HepG2 (cell line): ENCODE data around the gene NPAS2. TPM values are rescaled to one million over a fixed set of nuclear protein-coding genes. Genes with fewer than 3 reads are reported as not detected.

Source experiments
- BCL6 ChIP-seq: IDR thresholded peaks from 2 replicates; pipeline ENCODE4 v1.6.1; 2016; ENCODE audit warnings: missing genetic modification reagents, missing compliant biosample characterization
- DPF2 ChIP-seq: sonication (generic); formaldehyde crosslinking; IDR thresholded peaks from 2 replicates; pipeline ENCODE4 v1.4.0; 2020; ENCODE audit warnings: mild to moderate bottlenecking, low read depth, missing genetic modification reagents, borderline replicate concordance
- FOXO1 ChIP-seq: sonication (generic); formaldehyde crosslinking; IDR thresholded peaks from 2 replicates; pipeline ENCODE4 v1.4.0; 2020; ENCODE audit warnings: missing genetic modification reagents
- HDAC6 ChIP-seq: fragments of 200-600 bp; sonication (generic); IDR thresholded peaks from 2 replicates; pipeline ENCODE4 v1.7.0; 2017; ENCODE audit warnings: mild to moderate bottlenecking, antibody characterized with exemption, low read length, low read depth
- HMG20A ChIP-seq: IDR thresholded peaks from 2 replicates; pipeline ENCODE4 v1.6.1; 2016; ENCODE audit warnings: borderline replicate concordance
- JUN ChIP-seq: sonication (generic); formaldehyde crosslinking; IDR thresholded peaks from 2 replicates; pipeline ENCODE4 v1.4.0; 2020; ENCODE audit warnings: mild to moderate bottlenecking, missing genetic modification reagents
- KLF12 ChIP-seq: sonication (generic); formaldehyde crosslinking; IDR thresholded peaks from 2 replicates; pipeline ENCODE4 v1.4.0; 2020; ENCODE audit warnings: missing genetic modification reagents, borderline replicate concordance
- MAF1 ChIP-seq: sonication (generic); formaldehyde crosslinking; IDR thresholded peaks from 2 replicates; pipeline ENCODE4 v1.5.0; 2020; ENCODE audit warnings: missing genetic modification reagents, borderline replicate concordance
- NFE2 ChIP-seq: sonication (generic); formaldehyde crosslinking; IDR thresholded peaks from 2 replicates; pipeline ENCODE4 v1.4.0; 2020; ENCODE audit warnings: missing genetic modification reagents
- NFKB2 ChIP-seq: sonication (generic); formaldehyde crosslinking; IDR thresholded peaks from 2 replicates; pipeline ENCODE4 v1.4.0; 2020; ENCODE audit warnings: missing genetic modification reagents, borderline replicate concordance
- SAP130 ChIP-seq: IDR thresholded peaks from 2 replicates; pipeline ENCODE4 v1.6.1; 2016; ENCODE audit warnings: low read depth
- ZNF232 ChIP-seq: sonication (generic); formaldehyde crosslinking; IDR thresholded peaks from 2 replicates; pipeline ENCODE4 v1.4.0; 2020; ENCODE audit warnings: missing genetic modification reagents, borderline replicate concordance
- polyA plus RNA-seq, 8 experiments: library from polyadenylated mRNA; depleted of rRNA in 3 of 8; stranded (reverse) in 7 of 8; unstranded in 1 of 8; fragments of >200 nt; fragmentation: Illumina TruSeq in 4 of 8; extraction: Trizol in 4 of 8; gene quantifications; 2 replicates each; pipeline versions ENCODE4 v1.2.1 to v1.2.3, GENCODE V29; 2011 to 2016; ENCODE audit warnings: low read depth in 4 of 8, missing spikeins in 1 of 8, mixed read lengths in 1 of 8; ENCODE audit not compliant: insufficient read depth in 1 of 8
- total RNA-seq, 5 experiments: library from RNA; depleted of rRNA; stranded (reverse); fragments of >200 nt; fragmentation: Illumina TruSeq; extraction: Trizol; gene quantifications; 2 replicates each; pipeline ENCODE4 v1.2.3, GENCODE V29; 2016; ENCODE audit warnings: low read depth in 1 of 5
- TF ChIP-seq, protein P1 (sequence below): sonication (generic); formaldehyde crosslinking; IDR thresholded peaks from 2 replicates; pipeline ENCODE4 v1.4.0; 2020; ENCODE audit warnings: missing genetic modification reagents; ENCODE audit errors: not compliant biosample characterization
- TF ChIP-seq, protein P2 (sequence below): sonication (generic); formaldehyde crosslinking; IDR thresholded peaks from 2 replicates; pipeline ENCODE4 v1.8.1; 2023; ENCODE audit warnings: missing genetic modification reagents, inconsistent platforms, borderline replicate concordance
- TF ChIP-seq, protein P3 (sequence below): sonication (generic); formaldehyde crosslinking; IDR thresholded peaks from 2 replicates; pipeline ENCODE4 v1.4.0; 2020; ENCODE audit warnings: missing genetic modification reagents
- TF ChIP-seq, protein P4 (sequence below): IDR thresholded peaks from 2 replicates; pipeline ENCODE4 v1.6.1; 2016; ENCODE audit warnings: missing compliant biosample characterization, missing genetic modification reagents, borderline replicate concordance
- TF ChIP-seq, protein P5 (sequence below): sonication (generic); formaldehyde crosslinking; IDR thresholded peaks from 2 replicates; pipeline ENCODE4 v1.4.0; 2020; ENCODE audit warnings: missing genetic modification reagents, borderline replicate concordance
- TF ChIP-seq, protein P6 (sequence below): sonication (generic); formaldehyde crosslinking; IDR thresholded peaks from 2 replicates; pipeline ENCODE4 v1.4.0; 2020; ENCODE audit warnings: missing genetic modification reagents
- TF ChIP-seq, protein P7 (sequence below): sonication (generic); formaldehyde crosslinking; IDR thresholded peaks from 2 replicates; pipeline ENCODE4 v1.4.0; 2020; ENCODE audit warnings: mild to moderate bottlenecking, missing genetic modification reagents
- TF ChIP-seq, protein P8 (sequence below): sonication (generic); formaldehyde crosslinking; IDR thresholded peaks from 2 replicates; pipeline ENCODE4 v1.8.1; 2023; ENCODE audit warnings: mild to moderate bottlenecking, missing genetic modification reagents

NPAS2 gene
- total and polyA plus RNA-seq, 2 of the 13 experiments (the other 11 are each of a cell fraction or from before 2014, with no cell fraction given): 14.8 to 37.5 TPM

DNA sequence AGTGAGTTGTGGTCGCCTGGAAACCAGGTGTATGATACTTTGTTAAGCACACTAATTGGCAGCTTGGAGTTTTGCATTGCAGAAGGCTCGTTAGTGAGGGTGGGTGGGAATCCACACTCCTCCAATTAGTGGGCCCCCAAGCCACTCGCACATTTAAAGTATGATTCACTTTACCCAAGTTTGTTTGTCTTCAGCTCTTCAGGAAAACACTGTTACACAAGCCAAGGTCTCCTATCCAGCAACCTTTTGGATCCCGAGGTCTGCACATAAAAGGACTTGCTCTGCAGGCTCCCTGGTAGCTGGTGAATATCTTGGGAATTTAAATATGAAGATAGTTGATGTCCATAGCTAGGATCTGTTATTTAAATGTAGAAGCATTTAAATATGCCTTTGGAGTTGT lies 66.1 kb downstream of the NPAS2 start (continued):
- TF ChIP-seq KLF12 (CRISPR knock-in tag) (no peak), NFKB2 (CRISPR knock-in tag) (no peak), ZNF232 (CRISPR knock-in tag) (no peak), NFE2 (CRISPR knock-in tag) (no peak), SAP130 (CRISPR knock-in tag) (peak; percentile 24; the same call in 1 of the 2 replicates), BCL6 (CRISPR knock-in tag) (peak; percentile 95), HMG20A (CRISPR knock-in tag) (peak; percentile 49; the same call in 1 of the 2 replicates), DPF2 (no peak), MAF1 (CRISPR knock-in tag) (no peak), FOXO1 (CRISPR knock-in tag) (peak; percentile 48; the same call in 1 of the 2 replicates), HDAC6 (no peak), JUN (CRISPR knock-in tag) (no peak)
- TF ChIP-seq, protein P1, sequence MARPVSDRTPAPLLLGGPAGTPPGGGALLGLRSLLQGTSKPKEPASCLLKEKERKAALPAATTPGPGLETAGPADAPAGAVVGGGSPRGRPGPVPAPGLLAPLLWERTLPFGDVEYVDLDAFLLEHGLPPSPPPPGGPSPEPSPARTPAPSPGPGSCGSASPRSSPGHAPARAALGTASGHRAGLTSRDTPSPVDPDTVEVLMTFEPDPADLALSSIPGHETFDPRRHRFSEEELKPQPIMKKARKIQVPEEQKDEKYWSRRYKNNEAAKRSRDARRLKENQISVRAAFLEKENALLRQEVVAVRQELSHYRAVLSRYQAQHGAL (CRISPR knock-in tag): no peak
- TF ChIP-seq, protein P2, sequence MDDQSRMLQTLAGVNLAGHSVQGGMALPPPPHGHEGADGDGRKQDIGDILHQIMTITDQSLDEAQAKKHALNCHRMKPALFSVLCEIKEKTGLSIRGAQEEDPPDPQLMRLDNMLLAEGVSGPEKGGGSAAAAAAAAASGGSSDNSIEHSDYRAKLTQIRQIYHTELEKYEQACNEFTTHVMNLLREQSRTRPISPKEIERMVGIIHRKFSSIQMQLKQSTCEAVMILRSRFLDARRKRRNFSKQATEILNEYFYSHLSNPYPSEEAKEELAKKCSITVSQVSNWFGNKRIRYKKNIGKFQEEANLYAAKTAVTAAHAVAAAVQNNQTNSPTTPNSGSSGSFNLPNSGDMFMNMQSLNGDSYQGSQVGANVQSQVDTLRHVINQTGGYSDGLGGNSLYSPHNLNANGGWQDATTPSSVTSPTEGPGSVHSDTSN (CRISPR knock-in tag): no peak
- TF ChIP-seq, protein P3, sequence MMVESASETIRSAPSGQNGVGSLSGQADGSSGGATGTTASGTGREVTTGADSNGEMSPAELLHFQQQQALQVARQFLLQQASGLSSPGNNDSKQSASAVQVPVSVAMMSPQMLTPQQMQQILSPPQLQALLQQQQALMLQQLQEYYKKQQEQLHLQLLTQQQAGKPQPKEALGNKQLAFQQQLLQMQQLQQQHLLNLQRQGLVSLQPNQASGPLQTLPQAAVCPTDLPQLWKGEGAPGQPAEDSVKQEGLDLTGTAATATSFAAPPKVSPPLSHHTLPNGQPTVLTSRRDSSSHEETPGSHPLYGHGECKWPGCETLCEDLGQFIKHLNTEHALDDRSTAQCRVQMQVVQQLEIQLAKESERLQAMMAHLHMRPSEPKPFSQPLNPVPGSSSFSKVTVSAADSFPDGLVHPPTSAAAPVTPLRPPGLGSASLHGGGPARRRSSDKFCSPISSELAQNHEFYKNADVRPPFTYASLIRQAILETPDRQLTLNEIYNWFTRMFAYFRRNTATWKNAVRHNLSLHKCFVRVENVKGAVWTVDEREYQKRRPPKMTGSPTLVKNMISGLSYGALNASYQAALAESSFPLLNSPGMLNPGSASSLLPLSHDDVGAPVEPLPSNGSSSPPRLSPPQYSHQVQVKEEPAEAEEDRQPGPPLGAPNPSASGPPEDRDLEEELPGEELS (CRISPR knock-in tag): peak; percentile 49; the same call in 1 of the 2 replicates
- TF ChIP-seq, protein P4, sequence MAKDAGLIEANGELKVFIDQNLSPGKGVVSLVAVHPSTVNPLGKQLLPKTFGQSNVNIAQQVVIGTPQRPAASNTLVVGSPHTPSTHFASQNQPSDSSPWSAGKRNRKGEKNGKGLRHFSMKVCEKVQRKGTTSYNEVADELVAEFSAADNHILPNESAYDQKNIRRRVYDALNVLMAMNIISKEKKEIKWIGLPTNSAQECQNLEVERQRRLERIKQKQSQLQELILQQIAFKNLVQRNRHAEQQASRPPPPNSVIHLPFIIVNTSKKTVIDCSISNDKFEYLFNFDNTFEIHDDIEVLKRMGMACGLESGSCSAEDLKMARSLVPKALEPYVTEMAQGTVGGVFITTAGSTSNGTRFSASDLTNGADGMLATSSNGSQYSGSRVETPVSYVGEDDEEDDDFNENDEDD (CRISPR knock-in tag): no peak
- TF ChIP-seq, protein P5, sequence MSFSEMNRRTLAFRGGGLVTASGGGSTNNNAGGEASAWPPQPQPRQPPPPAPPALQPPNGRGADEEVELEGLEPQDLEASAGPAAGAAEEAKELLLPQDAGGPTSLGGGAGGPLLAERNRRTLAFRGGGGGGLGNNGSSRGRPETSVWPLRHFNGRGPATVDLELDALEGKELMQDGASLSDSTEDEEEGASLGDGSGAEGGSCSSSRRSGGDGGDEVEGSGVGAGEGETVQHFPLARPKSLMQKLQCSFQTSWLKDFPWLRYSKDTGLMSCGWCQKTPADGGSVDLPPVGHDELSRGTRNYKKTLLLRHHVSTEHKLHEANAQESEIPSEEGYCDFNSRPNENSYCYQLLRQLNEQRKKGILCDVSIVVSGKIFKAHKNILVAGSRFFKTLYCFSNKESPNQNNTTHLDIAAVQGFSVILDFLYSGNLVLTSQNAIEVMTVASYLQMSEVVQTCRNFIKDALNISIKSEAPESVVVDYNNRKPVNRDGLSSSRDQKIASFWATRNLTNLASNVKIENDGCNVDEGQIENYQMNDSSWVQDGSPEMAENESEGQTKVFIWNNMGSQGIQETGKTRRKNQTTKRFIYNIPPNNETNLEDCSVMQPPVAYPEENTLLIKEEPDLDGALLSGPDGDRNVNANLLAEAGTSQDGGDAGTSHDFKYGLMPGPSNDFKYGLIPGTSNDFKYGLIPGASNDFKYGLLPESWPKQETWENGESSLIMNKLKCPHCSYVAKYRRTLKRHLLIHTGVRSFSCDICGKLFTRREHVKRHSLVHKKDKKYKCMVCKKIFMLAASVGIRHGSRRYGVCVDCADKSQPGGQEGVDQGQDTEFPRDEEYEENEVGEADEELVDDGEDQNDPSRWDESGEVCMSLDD (CRISPR knock-in tag): no peak
- TF ChIP-seq, protein P6, sequence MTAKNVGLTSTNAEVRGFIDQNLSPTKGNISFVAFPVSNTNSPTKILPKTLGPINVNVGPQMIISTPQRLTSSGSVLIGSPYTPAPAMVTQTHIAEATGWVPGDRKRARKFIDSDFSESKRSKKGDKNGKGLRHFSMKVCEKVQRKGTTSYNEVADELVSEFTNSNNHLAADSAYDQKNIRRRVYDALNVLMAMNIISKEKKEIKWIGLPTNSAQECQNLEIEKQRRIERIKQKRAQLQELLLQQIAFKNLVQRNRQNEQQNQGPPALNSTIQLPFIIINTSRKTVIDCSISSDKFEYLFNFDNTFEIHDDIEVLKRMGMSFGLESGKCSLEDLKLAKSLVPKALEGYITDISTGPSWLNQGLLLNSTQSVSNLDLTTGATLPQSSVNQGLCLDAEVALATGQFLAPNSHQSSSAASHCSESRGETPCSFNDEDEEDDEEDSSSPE (CRISPR knock-in tag): no peak
- TF ChIP-seq, protein P7, sequence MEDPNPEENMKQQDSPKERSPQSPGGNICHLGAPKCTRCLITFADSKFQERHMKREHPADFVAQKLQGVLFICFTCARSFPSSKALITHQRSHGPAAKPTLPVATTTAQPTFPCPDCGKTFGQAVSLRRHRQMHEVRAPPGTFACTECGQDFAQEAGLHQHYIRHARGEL (CRISPR knock-in tag): no peak
- TF ChIP-seq, protein P8, sequence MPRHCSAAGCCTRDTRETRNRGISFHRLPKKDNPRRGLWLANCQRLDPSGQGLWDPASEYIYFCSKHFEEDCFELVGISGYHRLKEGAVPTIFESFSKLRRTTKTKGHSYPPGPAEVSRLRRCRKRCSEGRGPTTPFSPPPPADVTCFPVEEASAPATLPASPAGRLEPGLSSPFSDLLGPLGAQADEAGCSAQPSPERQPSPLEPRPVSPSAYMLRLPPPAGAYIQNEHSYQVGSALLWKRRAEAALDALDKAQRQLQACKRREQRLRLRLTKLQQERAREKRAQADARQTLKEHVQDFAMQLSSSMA: no peak
